ENCODE results near the gene PRR33. TPM values are rescaled to one million over a fixed set of nuclear protein-coding genes. Genes with fewer than 3 reads are reported as not detected.

The PRR33 gene
- total RNA-seq, 2 donors from 2014 or later = 0.17 TPM; not detected in 1

DNA sequence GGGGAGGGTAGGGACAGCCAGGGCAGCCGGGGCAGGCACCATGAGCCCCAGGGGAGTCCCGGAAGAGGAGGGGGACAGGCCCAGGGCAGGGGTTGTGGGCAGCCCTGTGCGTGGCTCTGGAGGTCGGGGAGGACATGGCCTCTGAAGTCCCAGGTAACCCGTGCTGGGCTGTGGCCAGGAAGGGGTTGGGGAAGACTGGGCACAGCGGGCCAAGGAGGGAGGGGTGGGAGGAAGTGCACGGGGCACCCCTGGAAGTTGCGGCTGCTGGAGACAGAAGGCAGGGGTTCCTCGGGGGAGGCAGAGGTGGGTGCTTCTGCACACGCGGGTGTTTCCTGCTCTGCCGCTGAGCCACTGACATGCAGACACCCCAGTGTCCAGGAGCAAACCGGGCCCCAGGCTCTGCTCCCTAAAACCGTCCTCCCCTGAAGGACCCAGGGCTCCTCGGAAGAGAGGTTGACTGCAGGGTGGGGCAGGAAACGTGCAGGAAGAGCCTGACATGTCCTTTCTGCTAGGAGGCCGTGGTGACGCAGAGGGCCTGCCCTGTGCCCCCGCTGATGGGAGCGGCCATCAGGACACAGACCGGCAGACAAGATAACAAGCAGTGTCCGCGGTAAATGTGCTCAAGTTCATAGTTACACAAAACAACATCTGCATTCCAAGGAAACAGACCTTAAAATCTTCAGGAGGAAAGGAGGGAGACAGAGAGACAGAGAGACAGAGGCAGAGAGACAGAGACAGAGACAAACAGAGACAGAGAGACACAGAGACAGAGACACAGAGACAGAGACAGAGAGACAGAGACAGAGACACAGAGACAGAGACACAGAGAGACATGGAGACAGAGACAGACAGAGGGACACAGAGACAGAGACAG is 47.2 kb downstream of the PRR33 start:
- Histone ChIP-seq H3K36me3 (no peaks in the 10 kb centered on the region), H3K4me1 (replicated peaks) (no peaks in the 10 kb centered on the region), H3K27me3 (replicated peaks; ENCODE audit: insufficient read depth) (no peaks in the 10 kb centered on the region), H3K4me3 (no peak overlapping the region), H3K27ac (no peak overlapping the region), H3K9me3 (no peaks in the 10 kb centered on the region)
- 72% methylated on average over 23 of the region's 23 CpGs for WGBS
- no peak for DNase-seq (ENCODE audit: low spot score)
- intact Hi-C loops (cut with DNase I) = no loop called here
- TF ChIP-seq POLR2AphosphoS5 (IDR thresholded peaks at IDR 0.05) (no peak), CTCF (IDR thresholded peaks at IDR 0.05) (no peak), POLR2A (IDR thresholded peaks at IDR 0.05) (no peak)

DNA sequence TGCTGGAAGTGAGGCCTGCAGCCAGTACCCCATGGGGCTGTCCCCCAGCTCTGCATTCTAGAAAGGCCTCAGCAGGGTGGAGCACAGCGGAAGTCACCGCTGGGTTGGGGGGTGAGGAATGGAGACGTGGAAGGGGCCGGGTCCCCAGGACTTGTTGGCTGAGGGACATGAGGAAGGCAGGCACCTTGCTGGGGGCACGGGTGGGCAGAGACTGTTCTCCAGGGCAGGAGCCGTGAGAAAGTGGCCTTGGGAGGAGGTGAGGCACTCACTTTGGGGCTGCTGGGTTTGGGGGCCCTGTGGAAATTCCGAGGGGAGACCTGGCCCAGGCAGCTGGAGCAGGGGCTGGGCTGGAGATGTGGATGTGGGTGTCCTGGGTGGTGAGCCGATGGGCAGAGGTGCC is 47.9 kb downstream of the PRR33 start:
- no peak overlapping the region for H3K27ac ChIP-seq
- H3K36me3 ChIP-seq = no peaks in the 10 kb centered on the region
- no peaks in the 10 kb centered on the region for H3K27me3 ChIP-seq (replicated peaks; ENCODE audit: insufficient read depth)
- H3K4me3 ChIP-seq = no peak overlapping the region
- no peak for DNase-seq (ENCODE audit: low spot score)
- WGBS = 80% methylated on average over 8 of the region's 8 CpGs
- H3K4me1 ChIP-seq (replicated peaks) = no peaks in the 10 kb centered on the region
- intact Hi-C loops (cut with DNase I) = no loop called here
- TF ChIP-seq POLR2A (IDR thresholded peaks at IDR 0.05) (no peak), POLR2AphosphoS5 (IDR thresholded peaks at IDR 0.05) (no peak), CTCF (IDR thresholded peaks at IDR 0.05) (no peak)
- H3K9me3 ChIP-seq = no peaks in the 10 kb centered on the region

DNA sequence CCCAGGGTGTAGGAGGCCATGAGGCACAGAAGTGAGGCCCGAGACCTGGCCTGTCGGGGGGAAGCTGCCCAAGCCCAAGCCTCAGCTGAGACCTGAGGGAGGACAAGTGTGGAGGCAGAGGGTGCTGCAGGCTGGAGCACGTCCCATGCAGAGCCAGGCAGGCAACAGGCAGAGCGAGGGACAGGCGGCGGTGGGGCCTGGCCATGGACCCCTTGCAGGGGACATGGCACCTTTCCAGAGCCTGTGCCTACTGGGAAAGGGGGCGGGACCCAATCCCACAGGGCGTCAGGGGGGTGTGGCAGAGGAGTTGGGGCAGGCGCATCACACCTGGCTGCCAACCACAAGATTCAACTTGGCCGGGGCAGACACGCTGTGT is 48.6 kb downstream of the PRR33 start:
- TF ChIP-seq POLR2A (IDR thresholded peaks at IDR 0.05) = no peak
- no peak for TF ChIP-seq CTCF (IDR thresholded peaks at IDR 0.05)
- no peak for TF ChIP-seq POLR2AphosphoS5 (IDR thresholded peaks at IDR 0.05)
- intact Hi-C loops (cut with DNase I) = no loop called here
- Histone ChIP-seq H3K27me3 (replicated peaks; ENCODE audit: insufficient read depth) (no peaks in the 10 kb centered on the region), H3K27ac (no peak overlapping the region), H3K36me3 (no peaks in the 10 kb centered on the region), H3K9me3 (no peaks in the 10 kb centered on the region), H3K4me3 (no peak overlapping the region), H3K4me1 (replicated peaks) (no peaks in the 10 kb centered on the region)
- 66% methylated on average over 10 of the region's 11 CpGs for WGBS
- DNase-seq (ENCODE audit: low spot score) = no peak

DNA sequence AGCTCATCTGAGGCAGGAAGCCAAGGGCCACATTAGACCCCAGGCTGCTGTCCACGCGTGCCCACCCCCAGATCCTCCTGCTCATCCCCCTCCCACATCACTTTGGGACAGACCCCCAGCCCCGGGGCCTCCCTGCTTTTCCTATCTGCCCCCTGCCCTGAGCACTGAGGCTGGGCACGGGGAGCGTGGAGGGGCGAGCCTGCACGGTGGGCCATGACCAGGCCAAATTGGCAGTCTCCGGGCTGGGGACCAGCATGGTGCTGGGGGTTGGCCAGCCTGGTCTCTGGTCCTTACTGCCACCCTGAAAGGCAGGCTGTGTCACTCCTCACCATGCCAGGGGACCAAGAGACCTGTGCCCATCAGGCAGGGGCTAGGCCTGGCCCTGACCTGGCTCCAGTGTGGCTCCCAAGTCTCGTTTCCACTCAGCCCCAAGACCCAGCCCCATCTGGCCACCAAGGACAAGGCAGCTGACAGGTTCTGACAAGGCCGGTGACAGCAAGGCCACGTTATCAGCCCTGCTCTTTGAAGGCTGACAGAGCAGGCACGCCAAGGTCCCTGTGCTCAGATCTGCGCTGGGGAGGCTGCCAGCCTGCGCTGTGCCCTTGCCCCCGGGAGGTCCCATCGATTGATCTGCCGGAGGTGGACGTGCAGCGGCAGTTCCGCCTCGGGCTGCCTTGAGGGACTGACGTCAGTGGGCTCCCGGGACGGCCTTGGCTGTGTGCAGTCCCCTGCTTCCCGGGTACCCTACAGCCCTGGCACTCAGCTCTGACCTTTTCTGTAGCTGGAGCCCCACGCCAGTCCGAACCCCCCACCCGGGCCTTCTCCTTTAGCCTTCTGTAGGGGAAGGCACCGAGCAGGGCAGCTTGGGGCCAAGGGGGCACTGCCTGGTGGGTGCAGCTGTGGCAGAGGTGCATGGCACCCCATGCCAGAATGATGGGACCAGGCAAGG is 49.3 kb downstream of the PRR33 start:
- no peak overlapping the region for H3K4me3 ChIP-seq
- no peak overlapping the region for H3K27ac ChIP-seq
- no peaks in the 10 kb centered on the region for H3K4me1 ChIP-seq (replicated peaks)
- WGBS = 75% methylated on average over 23 of the region's 29 CpGs
- TF ChIP-seq CTCF (IDR thresholded peaks at IDR 0.05) (no peak), POLR2AphosphoS5 (IDR thresholded peaks at IDR 0.05) (no peak), POLR2A (IDR thresholded peaks at IDR 0.05) (no peak)
- H3K9me3 ChIP-seq = no peaks in the 10 kb centered on the region
- H3K27me3 ChIP-seq (replicated peaks; ENCODE audit: insufficient read depth) = no peaks in the 10 kb centered on the region
- no peaks in the 10 kb centered on the region for H3K36me3 ChIP-seq
- no peak for DNase-seq (ENCODE audit: low spot score)
- intact Hi-C loops (cut with DNase I) = no loop called here

All from prostate gland (tissue), 2 donors.